Head of caudate nucleus (tissue), 42 donors: ENCODE data around the gene TMEM35A.
"Not testable (repeated sequence)": the region's sequence is repeated elsewhere in the genome, so short reads cannot be mapped to it uniquely, and the experiment has no call there.

Experiments
- DNase-seq, 42 donors: peaks; one replicate each; pipeline versions ENCODE4 v3.0.0 to v3.0.0-alpha.2; 2020 to 2021; ENCODE audit warnings: mixed read lengths in 7 of 42
- intact Hi-C: fragments of 100-400 bp; cut with DNase I; formaldehyde crosslinking; loops from one replicate; pipeline ENCODE4 v1.15.0; 2022

The TMEM35A gene

DNA sequence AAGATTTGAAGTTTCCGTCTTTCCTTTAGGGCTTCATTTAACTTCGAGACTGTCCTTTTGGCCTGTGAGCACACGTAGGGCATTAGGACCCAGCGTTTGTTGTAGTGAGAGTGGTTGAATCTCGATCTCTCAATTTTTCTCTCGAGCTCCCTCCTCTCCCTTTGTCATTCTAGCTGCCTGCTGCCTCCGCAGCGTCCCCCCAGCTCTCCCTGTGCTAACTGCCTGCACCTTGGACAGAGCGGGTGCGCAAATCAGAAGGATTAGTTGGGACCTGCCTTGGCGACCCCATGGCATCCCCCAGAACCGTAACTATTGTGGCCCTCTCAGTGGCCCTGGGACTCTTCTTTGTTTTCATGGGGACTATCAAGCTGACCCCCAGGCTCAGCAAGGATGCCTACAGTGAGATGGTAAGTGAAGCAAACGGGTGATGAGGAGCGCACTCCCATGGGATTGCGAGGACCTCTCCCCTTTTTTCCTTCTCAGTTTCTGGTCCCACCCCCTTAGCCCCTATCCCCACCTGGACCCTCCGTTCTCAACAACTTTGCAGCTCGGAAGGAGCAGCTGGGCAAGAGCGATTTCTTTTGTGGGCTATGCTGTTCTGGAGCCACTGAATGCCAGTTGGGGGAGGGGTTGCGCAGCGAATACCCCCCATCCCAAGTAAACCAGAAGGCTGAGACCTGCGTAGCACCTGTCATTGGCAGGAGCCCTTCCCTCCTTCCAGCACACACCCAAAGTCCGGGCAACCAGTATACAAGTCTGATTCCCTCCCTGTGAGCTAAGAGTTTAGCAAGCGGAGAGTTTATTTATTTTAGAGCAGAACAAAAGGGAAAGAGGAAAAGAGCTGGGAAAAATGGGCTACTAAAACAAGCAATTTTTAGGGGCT, at the start of gene TMEM35A:
Gene TMEM35A, plus strand, starts transcription at position 164 of the 883 bp plus-strand sequence. Its CDS starts 124 bp downstream, at position 288.
- DNase-seq = peak; percentile 3 to 75 (median 40)

DNA sequence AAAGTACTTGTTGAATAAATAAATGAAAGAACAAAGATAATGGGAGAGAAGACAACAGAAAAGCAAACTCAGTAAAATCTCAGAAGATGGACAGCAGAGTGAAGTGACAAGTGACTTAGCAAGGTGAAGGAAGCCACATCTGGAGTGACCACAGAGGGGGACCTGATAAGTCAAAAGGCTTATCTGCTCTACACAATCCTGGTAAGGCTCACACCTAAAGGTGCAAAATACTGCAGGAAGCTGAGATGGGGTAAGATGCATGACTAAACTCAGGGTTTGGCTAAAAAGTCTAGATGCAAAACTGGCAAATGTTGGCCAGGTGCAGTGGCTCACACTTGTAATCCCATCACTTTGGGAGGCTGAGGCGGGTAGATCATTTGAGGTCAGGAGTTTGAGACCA, 49.0 kb upstream of the TMEM35A start:
- DNase-seq = no peak
- intact Hi-C loops = no loop called here

More for the DNA sequence above, at the start of gene TMEM35A:
- intact Hi-C loops = no loop called here

- no peak for DNase-seq
- intact Hi-C loops = no loop called here
These were observed 41.4 kb upstream of the TMEM35A start for GRCh38 chrX:101037231-101037630.

DNA sequence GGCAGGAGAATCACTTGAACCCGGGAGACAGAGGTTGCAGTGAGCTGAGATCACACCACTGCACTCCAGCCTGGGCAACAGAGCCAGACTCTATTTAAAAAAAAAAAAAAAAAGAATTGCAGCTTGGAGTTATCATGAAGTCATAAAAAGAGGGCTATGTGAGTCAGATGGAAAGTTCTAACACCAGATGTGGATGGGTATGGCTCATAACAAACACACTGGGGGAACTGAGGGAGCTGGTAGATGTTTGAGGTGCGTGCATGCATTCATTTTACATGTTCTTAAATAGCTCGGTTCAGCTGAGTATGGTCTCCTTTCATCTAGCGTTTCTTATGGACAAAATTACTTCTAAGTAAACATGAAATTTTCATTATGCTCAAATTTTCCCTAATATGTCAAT, 38.5 kb upstream of the TMEM35A start:
- no peak for DNase-seq
- intact Hi-C loops = no loop called here

DNA sequence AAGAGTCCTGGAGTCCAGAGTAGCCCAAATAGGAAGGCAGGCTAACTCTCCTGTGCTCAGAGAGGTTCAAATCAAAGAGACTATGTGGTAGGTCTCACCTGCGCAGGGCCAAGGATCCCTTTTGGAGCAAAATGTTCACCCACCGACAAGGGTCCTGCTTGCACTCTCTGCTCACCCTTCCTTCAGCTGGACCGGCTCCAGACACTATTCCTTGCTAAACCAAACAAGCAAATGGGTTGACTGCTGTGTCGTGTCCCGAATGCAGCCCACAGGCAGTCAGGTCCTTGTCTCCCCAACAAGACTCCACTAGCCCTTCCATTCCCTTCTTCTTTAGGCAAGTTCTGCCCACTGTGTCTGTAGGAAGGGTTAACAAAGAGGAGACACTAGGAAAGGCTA, 27.5 kb upstream of the TMEM35A start:
- DNase-seq = peak in 9 of 42 donors; percentile 1 to 37 (median 9)
- intact Hi-C loops = no loop called here

- DNase-seq = peak; percentile 44 to 89 (median 78)
- intact Hi-C loops = no loop called here
These were observed 27.0 kb upstream of the TMEM35A start, which contains the start of gene TRMT2B for GRCh38 chrX:101051549-101052302. Gene TRMT2B (minus strand): TSS chrX:101052111. CDS start chrX:101042289, 9,822 bp downstream.

DNA sequence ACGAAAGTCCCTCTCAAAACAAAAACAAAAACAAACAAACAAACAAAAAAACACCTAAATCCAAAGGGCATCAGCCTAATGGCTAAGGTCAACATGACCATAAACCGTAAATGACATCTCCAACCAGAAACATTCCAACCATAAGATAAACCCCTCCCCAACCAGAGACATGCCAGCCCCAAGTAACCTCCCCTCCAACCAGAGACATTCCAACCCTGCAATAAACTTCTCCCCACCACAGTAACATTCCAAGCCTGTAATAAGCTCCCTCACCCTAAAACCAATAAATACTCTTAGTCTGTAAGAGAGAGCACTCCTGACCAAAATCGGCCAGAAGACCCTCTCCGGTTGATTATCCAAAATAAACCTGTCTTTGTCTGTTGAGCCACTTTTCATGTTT, 22.1 kb upstream of the TMEM35A start:
- DNase-seq, intact Hi-C loops: not testable (repeated sequence)

DNA sequence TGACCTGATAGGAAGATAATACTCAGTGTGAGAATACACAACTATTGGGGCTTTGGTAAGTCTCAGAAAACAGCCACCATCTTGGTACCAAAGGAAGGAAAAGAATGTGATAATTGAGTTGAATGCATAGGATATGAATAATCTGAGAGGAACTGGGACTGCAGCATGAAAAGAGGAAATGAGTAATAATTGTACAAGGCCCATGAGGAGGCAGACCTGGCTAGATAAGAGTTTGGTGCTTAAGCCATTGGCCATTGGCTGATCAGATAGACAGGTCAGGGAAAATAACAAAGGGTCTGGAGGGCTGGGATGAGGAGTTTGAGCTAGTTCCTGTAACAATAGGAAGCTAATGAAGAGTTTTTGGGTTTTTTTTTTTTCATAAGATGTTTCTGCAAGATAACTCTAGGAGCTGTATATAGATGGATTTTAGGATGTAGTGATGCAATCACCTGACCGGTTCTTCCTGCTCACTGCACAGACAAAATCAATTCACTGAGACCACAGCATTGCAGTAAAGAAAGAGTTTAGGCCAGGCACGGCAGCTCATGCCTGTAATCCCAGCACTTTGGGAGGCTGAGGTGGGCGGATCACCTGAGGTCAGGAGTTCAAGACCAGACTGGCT, 21.5 kb upstream of the TMEM35A start:
- intact Hi-C loops = no loop called here
- DNase-seq = no peak

DNA sequence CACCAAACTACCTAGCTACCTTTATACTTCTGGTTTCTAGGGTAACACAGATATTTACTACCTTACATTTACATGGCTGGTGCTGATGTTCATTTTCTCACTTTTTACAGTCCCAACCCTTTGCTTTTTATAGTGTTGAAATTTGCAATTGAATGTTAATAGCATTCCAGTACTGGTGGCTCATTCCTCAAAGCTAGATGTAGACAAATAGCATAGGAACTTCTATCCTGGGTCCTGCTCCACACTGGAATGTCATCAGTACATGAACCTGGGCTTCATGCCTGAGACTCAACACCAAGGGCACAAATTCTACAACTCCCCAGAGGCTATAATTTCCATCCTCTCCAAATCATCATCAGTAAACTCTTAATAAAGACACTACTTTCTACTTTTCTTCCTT, 16.5 kb upstream of the TMEM35A start:
- DNase-seq = no peak

GRCh38 chrX:101071582-101071981, 7.1 kb upstream of the TMEM35A start:
- DNase-seq = no peak
- intact Hi-C loops = no loop called here

More for the DNA sequence above, 16.5 kb upstream of the TMEM35A start:
- intact Hi-C loops = no loop called here

GRCh38 chrX:101079736-101080270, 1.1 kb downstream of the TMEM35A start:
- intact Hi-C loops = no loop called here
- DNase-seq = peak in 17 of 42 donors; percentile 4 to 43 (median 16)

DNA sequence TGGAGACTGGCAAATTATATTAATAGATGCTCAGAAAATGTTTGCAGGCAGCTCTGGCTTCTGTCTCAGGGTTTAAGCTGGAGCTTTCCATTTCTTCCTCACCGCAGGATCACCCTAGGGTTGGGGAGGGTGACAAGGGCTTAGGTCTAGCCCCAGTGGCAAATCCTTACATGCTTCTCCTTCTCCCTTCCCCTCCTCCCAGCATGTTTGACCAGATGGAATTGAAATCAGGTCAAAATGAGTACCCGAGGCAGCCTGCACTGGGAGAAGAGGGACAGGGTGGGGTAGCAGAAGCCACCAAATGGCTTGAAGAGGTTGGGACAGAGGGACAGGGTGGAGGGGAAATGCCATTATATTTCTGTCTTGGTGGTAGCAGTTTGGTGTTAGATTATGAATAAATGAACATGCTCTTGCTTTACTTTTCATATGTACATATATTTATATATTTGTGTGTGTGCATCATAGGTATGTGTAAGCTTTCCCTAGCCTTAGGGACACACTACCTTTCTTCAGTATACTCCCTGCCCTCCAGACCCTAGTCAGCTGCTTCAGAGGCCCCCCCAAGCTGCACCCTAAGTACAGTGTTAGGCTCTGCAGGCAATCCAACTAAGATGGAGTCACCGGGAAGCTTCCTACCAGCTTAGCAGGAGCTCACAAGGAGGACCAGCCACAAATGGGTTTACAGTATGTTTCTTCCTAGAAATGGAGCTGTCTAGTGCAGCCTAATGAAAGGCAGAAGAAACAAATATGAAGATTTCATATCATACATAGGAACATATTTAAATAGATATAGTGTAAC, 1.8 kb downstream of the TMEM35A start:
- peak in 4 of 42 donors; percentile 2 to 23 (median 10) for DNase-seq
- intact Hi-C loops = no loop called here

DNA sequence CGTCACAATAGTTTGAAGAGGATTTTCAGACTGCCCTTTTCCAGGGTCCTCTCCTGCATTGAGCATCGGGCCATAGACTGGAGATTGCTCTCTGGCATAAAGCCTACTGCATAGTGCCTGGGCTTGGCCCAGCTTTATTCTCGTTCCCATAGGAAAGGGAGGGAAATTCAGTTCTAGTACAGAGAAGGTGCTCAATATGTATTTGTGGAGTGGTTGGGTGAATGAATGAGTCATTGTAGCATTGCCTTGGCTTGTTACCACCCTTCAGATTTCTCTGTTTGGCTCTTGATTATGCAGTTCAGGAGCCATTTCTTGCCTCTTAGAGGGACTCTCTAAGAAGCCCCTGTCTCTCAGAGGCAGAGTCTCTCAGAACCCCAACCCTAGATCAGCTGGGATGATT, 2.6 kb downstream of the TMEM35A start:
- DNase-seq = peak in 1 of 42 donors; percentile 1
- intact Hi-C loops = no loop called here

- intact Hi-C loops = no loop called here
- no peak for DNase-seq
These were observed 13.1 kb downstream of the TMEM35A start for GRCh38 chrX:101091817-101092216.

- peak; percentile 79 to 96 (median 91) for DNase-seq
- intact Hi-C loops = no loop called here
These were observed 19.1 kb downstream of the TMEM35A start, which contains the start of gene CENPI for GRCh38 chrX:101097546-101098453. Gene CENPI (plus strand): TSS chrX:101098204. CDS start chrX:101101071, 2,867 bp downstream.

DNA sequence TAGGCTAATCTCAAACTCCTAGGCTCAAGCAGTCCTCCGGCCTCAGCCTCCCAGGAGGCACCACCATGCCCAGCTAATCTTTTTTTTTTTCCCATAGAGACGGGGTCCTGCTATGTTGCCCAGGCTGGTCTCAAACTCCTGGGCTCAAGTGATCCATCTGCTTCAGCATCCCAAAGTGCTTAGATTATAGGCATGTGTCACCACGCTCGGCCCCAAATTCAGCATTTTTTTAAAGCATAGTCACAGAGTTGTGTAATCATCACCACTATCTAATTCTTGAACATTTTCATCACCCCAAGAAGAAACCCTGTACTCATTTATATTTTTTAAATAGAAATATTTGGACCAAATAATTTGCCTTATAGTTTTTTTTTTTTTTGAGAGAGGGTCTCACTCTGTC, 29.6 kb downstream of the TMEM35A start:
- intact Hi-C loops = no loop called here
- DNase-seq = no peak

- intact Hi-C loops = no loop called here
- DNase-seq = no peak
These were observed 39.0 kb downstream of the TMEM35A start for GRCh38 chrX:101117701-101118100.
